IMR-90 (cell line): ENCODE measurements around the gene THAP6. TPM values are rescaled to one million over a fixed set of nuclear protein-coding genes. Genes with fewer than 3 reads are reported as not detected.

Source experiments
- ATAC-seq: fragments of 200-7000 bp; cut with Tn5 transposase; 2 replicates; pipeline ENCODE4 v1.9.1; 2020; ENCODE audit warnings: low read depth, mild to moderate bottlenecking, moderate library complexity
- BruUV-seq: library from RNA; stranded (reverse); fragments of 400-500 nt; replicated peaks from 2 replicates; lab custom pipeline; 2021; lab: Mats Ljungman, UMichigan
- CTCF ChIA-PET: fragments of 300-600 bp; formaldehyde crosslinking; extraction: SDS; loops from one replicate; lab custom pipeline; 2021; ENCODE audit warnings: antibody characterized with exemption; lab: Yijun Ruan, JAX
- POLR2A ChIA-PET: fragments of 300-600 bp; sonication (Branson Sonifier 250); formaldehyde crosslinking; loops from one replicate; lab custom pipeline; 2022; ENCODE audit warnings: antibody characterized with exemption; ENCODE audit not compliant: unreplicated experiment; lab: Charles Lee
- DNase-seq: peaks from one replicate; pipeline ENCODE4 v3.0.0; 2013
- H2AFZ ChIP-seq: replicated peaks from 2 replicates; pipeline ENCODE3; 2013; ENCODE audit warnings: low read length, mild to moderate bottlenecking; ENCODE audit not compliant: poor library complexity
- H2AK5ac ChIP-seq: 2 replicates; pipeline ENCODE4 v1.6.1; 2013; ENCODE audit warnings: low read depth, low read length, inconsistent platforms
- H2AK9ac ChIP-seq: replicated peaks from 2 replicates; pipeline ENCODE3; 2013; ENCODE audit warnings: mild to moderate bottlenecking, low read depth, low read length, moderate library complexity; ENCODE audit not compliant: poor library complexity
- H2BK120ac ChIP-seq: 2 replicates; pipeline ENCODE4 v1.6.1; 2013; ENCODE audit warnings: low read depth, low read length, inconsistent platforms
- H2BK15ac ChIP-seq: 3 replicates; pipeline ENCODE4 v1.6.1; 2013; ENCODE audit warnings: low read depth, low read length, inconsistent platforms
- H2BK20ac ChIP-seq: 2 replicates; pipeline ENCODE4 v1.6.1; 2013; ENCODE audit warnings: low read depth, mild to moderate bottlenecking, inconsistent platforms, low read length, moderate library complexity
- H2BK5ac ChIP-seq: 2 replicates; pipeline ENCODE4 v1.6.1; 2013; ENCODE audit warnings: mild to moderate bottlenecking, low read depth, low read length, inconsistent platforms; ENCODE audit not compliant: poor library complexity, severe bottlenecking
- H3K14ac ChIP-seq: replicated peaks from 2 replicates; pipeline ENCODE4 v1.6.1; 2013; ENCODE audit warnings: low read depth, low read length, inconsistent platforms
- H3K18ac ChIP-seq: 2 replicates; pipeline ENCODE4 v1.6.1; 2013; ENCODE audit warnings: low read depth, low read length, control low read depth
- H3K23ac ChIP-seq: 2 replicates; pipeline ENCODE4 v1.6.1; 2013; ENCODE audit warnings: low read depth, low read length, inconsistent platforms
- H3K27ac ChIP-seq: 2 replicates; pipeline ENCODE4 v1.5.1; 2013; ENCODE audit warnings: mild to moderate bottlenecking, control low read depth, low read length; ENCODE audit not compliant: insufficient read depth
- H3K27me3 ChIP-seq: 2 replicates; pipeline ENCODE4 v1.6.1; 2013; ENCODE audit warnings: low read length; ENCODE audit not compliant: control insufficient read depth, insufficient read depth
- H3K36me3 ChIP-seq: 2 replicates; pipeline ENCODE4 v1.6.1; 2013; ENCODE audit warnings: low read length, mixed read lengths; ENCODE audit not compliant: control insufficient read depth, insufficient read depth
- H3K4ac ChIP-seq: 2 replicates; pipeline ENCODE4 v1.6.1; 2013; ENCODE audit warnings: low read depth, low read length, inconsistent platforms
- H3K4me1 ChIP-seq: 2 replicates; pipeline ENCODE4 v1.6.1; 2013; ENCODE audit warnings: low read length, mixed read lengths; ENCODE audit not compliant: control insufficient read depth, insufficient read depth
- H3K4me2 ChIP-seq: 2 replicates; pipeline ENCODE4 v1.6.1; 2013; ENCODE audit warnings: low read depth, mild to moderate bottlenecking, control low read depth, low read length, moderate library complexity
- H3K4me3 ChIP-seq: 2 replicates; pipeline ENCODE4 v1.5.1; 2013; ENCODE audit warnings: low read depth, mild to moderate bottlenecking, control low read depth, low read length, moderate library complexity; ENCODE audit not compliant: insufficient read depth
- H3K56ac ChIP-seq: 2 replicates; pipeline ENCODE4 v1.6.1; 2013; ENCODE audit warnings: low read length, inconsistent platforms; ENCODE audit not compliant: insufficient read depth; ENCODE audit errors: extremely low read depth
- H3K79me1 ChIP-seq, 2 experiments: 2 replicates each; pipeline ENCODE4 v1.6.1; 2013; ENCODE audit warnings: low read length in 2 of 2, inconsistent platforms in 1 of 2, low read depth in 1 of 2
- H3K9ac ChIP-seq: 2 replicates; pipeline ENCODE4 v1.6.1; 2013; ENCODE audit warnings: low read depth, low read length, control low read depth
- H3K9me1 ChIP-seq: 2 replicates; pipeline ENCODE4 v1.6.1; 2013; ENCODE audit warnings: low read length, inconsistent platforms; ENCODE audit not compliant: insufficient read depth
- H3K9me3 ChIP-seq: 2 replicates; pipeline ENCODE4 v1.6.1; 2013; ENCODE audit warnings: low read length; ENCODE audit not compliant: control insufficient read depth, insufficient read depth
- H4K20me1 ChIP-seq: 2 replicates; pipeline ENCODE4 v1.6.1; 2013; ENCODE audit warnings: low read length, inconsistent platforms; ENCODE audit not compliant: insufficient read depth
- H4K5ac ChIP-seq: 2 replicates; pipeline ENCODE4 v1.6.1; 2013; ENCODE audit warnings: mild to moderate bottlenecking, low read depth, low read length, control low read depth
- H4K8ac ChIP-seq, 2 experiments: 2 replicates each; pipeline ENCODE4 v1.6.1; 2013; ENCODE audit warnings: low read depth in 2 of 2, low read length in 2 of 2, control low read depth in 1 of 2, inconsistent platforms in 1 of 2
- H4K91ac ChIP-seq: 2 replicates; pipeline ENCODE4 v1.6.1; 2013; ENCODE audit warnings: low read depth, low read length, inconsistent platforms; ENCODE audit not compliant: insufficient read depth
- BHLHE40 ChIP-seq: fragments of 150-350 bp; IDR thresholded peaks from 2 replicates; pipeline ENCODE4 v1.6.1; 2016; ENCODE audit warnings: mild to moderate bottlenecking, low read depth, low read length
- CEBPB ChIP-seq: IDR thresholded peaks from 2 replicates; pipeline ENCODE4 v1.6.1; 2012; ENCODE audit warnings: low read depth, low read length, improper control_type of control experiment
- CHD1 ChIP-seq: IDR thresholded peaks from 2 replicates; pipeline ENCODE4 v1.6.1; 2012; ENCODE audit warnings: low read depth, low read length, improper control_type of control experiment
- FOS ChIP-seq: fragments of 150-350 bp; IDR thresholded peaks from 2 replicates; pipeline ENCODE4 v1.6.1; 2016; ENCODE audit warnings: low read depth, low read length
- MAFK ChIP-seq: IDR thresholded peaks from 2 replicates; pipeline ENCODE4 v1.6.1; 2012; ENCODE audit warnings: low read depth, low read length, improper control_type of control experiment
- MAZ ChIP-seq: IDR thresholded peaks from 2 replicates; pipeline ENCODE4 v1.6.1; 2012; ENCODE audit warnings: low read depth, mild to moderate bottlenecking, low read length, improper control_type of control experiment, moderate library complexity, borderline replicate concordance
- MXI1 ChIP-seq: IDR thresholded peaks from 2 replicates; pipeline ENCODE4 v1.6.1; 2012; ENCODE audit warnings: low read depth, mild to moderate bottlenecking, low read length, moderate library complexity, borderline replicate concordance
- NFE2L2 ChIP-seq: fragments of 150-350 bp; IDR thresholded peaks from 2 replicates; pipeline ENCODE4 v1.6.1; 2016; ENCODE audit warnings: low read depth, mild to moderate bottlenecking, low read length
- POLR2A ChIP-seq: IDR thresholded peaks from 2 replicates; pipeline ENCODE4 v1.6.1; 2012; ENCODE audit warnings: mild to moderate bottlenecking, low read depth, low read length
- RCOR1 ChIP-seq: IDR thresholded peaks from 2 replicates; pipeline ENCODE4 v1.6.1; 2012; ENCODE audit warnings: mild to moderate bottlenecking, low read length, improper control_type of control experiment; ENCODE audit not compliant: insufficient replicate concordance
- RFX5 ChIP-seq: IDR thresholded peaks from 2 replicates; pipeline ENCODE4 v1.8.0; 2012; ENCODE audit warnings: low read depth, mild to moderate bottlenecking, low read length, moderate library complexity
- SMC3 ChIP-seq: fragments of 150-350 bp; IDR thresholded peaks from 2 replicates; pipeline ENCODE4 v1.6.1; 2016; ENCODE audit warnings: low read depth, mild to moderate bottlenecking, antibody characterized with exemption, low read length, moderate library complexity
- USF2 ChIP-seq: fragments of 150-350 bp; IDR thresholded peaks from 2 replicates; pipeline ENCODE4 v1.6.1; 2017; ENCODE audit warnings: mild to moderate bottlenecking, antibody characterized with exemption, low read length, low read depth
- dilution Hi-C: fragments of 300-500 bp; cut with HindIII; formaldehyde crosslinking; loops from one replicate; pipeline ENCODE4 v1.14.3; 2018; ENCODE audit warnings: low sequenced_read_pairs; ENCODE audit not compliant: unreplicated experiment
- in situ Hi-C: fragments of 300-500 bp; cut with MboI; formaldehyde crosslinking; loops from 3 replicates; pipeline ENCODE4 v1.14.3; 2019; ENCODE audit warnings: low sequenced_read_pairs, inconsistent platforms, mixed read lengths
- intact Hi-C: fragments of 100-400 bp; cut with micrococcal nuclease; formaldehyde crosslinking; loops from 2 replicates; pipeline ENCODE4 v1.10.0; 2022
- polyA plus RNA-seq, 3 experiments: library from polyadenylated mRNA; depleted of rRNA; stranded (reverse); fragments of >200 nt; gene quantifications; 2 replicates each; pipeline ENCODE4 v1.2.3, GENCODE V29; 2012; ENCODE audit warnings: low replicate concordance in 1 of 3
- total RNA-seq: library from RNA; depleted of rRNA; stranded (reverse); fragments of >200 nt; gene quantifications from 2 replicates; pipeline ENCODE4 v1.2.3, GENCODE V29; 2012

Gene THAP6
- total and polyA plus RNA-seq, 2 of the 4 experiments (the other 2 are of a cell fraction) = 6.3 to 7.0 TPM

GRCh38 chr4:75527482-75527881, 13.2 kb downstream of the THAP6 start:
- Histone ChIP-seq H3K4me3 (no peak overlapping the region), H2AK9ac (no peak overlapping the region), H2BK120ac (no peak overlapping the region), H2BK5ac (no peak overlapping the region), H3K14ac (no peak overlapping the region), H3K9me1 (no peaks in the 10 kb centered on the region), H2AFZ (no peak overlapping the region), H4K8ac (no peak overlapping the region), H3K18ac (no peak overlapping the region), H3K9ac (no peak overlapping the region), H4K20me1 (no peaks in the 10 kb centered on the region), H3K79me1 (peaks cover 6% of the 10 kb centered on the region in 2 experiments; a peak in 2 of 4 replicates), H2BK15ac (no peak overlapping the region), H2AK5ac (no peak overlapping the region), H2BK20ac (no peak overlapping the region), H3K4ac (no peak overlapping the region), H3K9me3 (no peaks in the 10 kb centered on the region), H3K27me3 (no peaks in the 10 kb centered on the region), H3K36me3 (peaks cover 20% of the 10 kb centered on the region), H4K91ac (no peak overlapping the region), H3K27ac (no peak overlapping the region), H3K4me1 (peaks cover 3% of the 10 kb centered on the region), H3K56ac (no peak overlapping the region), H4K5ac (no peak overlapping the region), H3K4me2 (no peak overlapping the region), H3K23ac (no peak overlapping the region)
- POLR2A ChIA-PET = no interaction called here
- ATAC-seq (no peak), DNase-seq (no peak)
- dilution Hi-C loops (no loop called here), in situ Hi-C loops (no loop called here), intact Hi-C loops (no loop called here)
- TF ChIP-seq MAZ (no peak), SMC3 (no peak), RCOR1 (no peak), MXI1 (no peak), USF2 (no peak), MAFK (no peak), CEBPB (no peak), POLR2A (no peak), RFX5 (no peak), NFE2L2 (no peak), BHLHE40 (no peak), CHD1 (no peak), FOS (no peak)
- no TSS peak for BruUV-seq
- CTCF ChIA-PET = interaction anchor here (0.6 to 1.2 kb wide), 2 partner anchors 12 to 145 kb away, joined by 3 read pairs; no protein-coding TSS in a partner anchor
